HG02588 (cell line): Measurements from ENCODE around the gene FAM53B.
"Not testable (repeated sequence)": the region's sequence is repeated elsewhere in the genome, so short reads cannot be mapped to it uniquely, and the experiment has no call there.

Experiments used
- ATAC-seq: cut with Tn5 transposase; IDR thresholded peaks from one replicate; pipeline ENCODE4 v1.9.1; 2021; ENCODE audit warnings: mild to moderate bottlenecking, moderate library complexity; ENCODE audit not compliant: unreplicated experiment

FAM53B gene

DNA sequence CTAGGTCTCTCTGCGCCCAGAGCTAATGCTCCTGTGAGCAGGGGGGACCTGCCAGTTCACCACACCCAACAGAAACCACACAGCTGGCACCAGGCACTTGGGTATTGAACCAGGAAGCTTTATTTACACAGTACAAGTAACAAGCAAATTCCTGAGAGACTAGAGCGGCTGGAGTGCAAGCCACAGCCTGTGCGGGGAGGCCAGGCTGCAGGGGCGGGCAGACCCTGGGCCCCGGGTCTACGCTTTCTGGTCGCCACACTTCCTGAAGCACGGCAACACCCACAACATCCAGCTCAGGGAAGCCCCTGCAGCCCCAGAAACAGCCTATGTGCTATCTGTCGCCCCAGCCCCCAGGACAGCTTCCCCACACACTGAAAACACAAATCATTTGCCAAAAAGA, 125.0 kb downstream of the FAM53B start:
- ATAC-seq, result no peak

DNA sequence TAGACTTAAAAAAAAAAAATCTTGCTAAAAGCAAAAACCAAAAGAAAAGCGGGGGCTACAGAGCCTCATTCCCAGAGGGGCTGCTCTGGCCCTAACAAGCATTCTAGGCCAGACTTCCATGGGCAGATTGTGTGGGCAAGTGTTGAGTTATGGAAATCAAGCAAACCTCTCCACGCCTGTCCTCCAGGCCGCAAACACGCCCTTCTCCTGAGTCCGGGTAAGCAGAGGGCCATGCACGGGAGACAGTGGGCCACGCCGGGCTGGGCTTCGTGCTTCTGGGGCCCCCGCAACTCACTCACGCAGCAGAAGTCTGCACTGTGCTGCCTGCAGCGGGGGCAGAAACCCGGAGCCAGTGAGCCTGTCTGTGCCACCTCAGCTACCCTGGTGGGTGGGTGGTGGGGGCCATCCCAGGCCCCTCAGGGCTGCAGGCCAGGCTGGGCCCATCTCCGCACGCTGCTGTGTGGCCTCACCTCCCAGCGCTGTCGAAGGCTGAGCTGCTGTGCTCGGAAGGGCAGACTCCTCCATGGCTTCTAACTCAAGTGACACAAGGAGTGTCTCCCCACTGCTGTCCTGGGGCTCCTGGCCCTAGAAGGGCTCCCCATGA, 125.6 kb downstream of the FAM53B start:
- no peak for ATAC-seq

DNA sequence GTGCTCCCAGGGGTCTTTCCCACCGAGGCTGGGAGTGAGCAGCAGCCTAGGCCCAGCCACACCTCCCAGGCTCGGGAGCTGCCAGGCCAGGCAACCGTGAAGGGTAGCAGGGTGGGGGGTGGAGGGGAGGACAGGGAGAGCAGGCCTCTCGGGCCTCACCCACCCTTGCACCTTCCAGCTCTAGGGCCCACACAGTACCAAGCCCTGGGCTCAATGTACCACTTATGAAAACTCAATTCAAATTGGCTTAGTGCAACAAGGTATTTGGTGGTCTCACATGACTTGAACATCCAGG, 127.4 kb downstream of the FAM53B start:
- no peak for ATAC-seq

DNA sequence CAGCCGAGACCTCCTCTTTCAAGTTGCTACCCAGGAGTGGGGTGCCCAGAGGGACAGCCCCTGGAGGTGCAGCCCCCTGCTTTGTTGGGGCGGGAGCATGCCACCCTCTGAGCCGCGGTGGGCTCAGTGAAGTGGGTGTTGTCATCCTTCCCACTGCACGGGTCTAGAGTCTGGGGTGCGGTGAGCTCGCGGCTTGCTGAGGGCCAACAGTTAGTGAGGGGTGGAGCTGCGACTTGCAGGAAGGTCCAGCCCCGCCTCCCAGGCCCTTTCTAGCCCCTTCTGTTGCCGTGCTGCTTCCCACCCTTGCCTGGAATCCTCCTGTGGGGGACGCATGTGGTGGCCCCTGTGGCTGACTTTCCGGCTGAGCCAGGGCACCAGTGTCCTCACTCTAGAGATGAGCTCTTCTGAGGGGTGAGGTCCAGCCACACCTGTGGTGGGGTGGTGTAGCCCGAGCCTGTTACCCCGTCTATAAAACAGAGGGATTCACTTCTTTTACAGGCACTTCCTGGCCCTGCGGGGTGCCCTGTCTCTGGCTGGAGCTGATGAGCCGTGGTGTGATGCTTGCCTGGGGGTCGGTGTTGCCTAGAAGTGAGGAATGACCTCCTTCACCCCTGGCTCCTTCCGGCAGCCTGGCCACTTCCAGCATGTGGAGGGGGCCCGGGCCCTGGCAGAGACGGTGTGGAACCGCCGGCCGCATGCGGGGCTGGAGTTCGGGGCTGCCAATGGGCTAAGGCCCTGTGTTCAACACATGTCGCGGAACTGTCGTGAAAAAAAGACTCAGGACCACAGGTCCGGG, 127.9 kb downstream of the FAM53B start:
- no peak for ATAC-seq

DNA sequence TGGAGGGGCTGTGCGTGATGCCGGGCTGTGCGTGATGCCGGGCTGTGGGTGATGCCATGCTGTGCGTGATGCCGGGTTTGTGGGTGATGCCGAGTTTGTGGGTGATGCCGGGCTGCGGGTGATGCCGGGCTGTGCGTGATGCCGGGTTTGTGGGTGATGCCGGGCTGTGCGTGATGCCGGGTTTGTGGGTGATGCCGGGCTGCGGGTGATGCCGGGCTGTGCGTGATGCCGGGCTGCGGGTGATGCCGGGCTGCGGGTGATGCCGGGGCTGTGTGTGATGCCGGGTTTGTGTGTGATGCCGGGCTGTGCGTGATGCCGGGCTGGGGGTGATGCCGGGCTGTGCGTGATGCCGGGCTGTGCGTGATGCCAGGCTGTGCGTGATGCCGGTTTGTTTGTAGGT, 128.9 kb downstream of the FAM53B start:
- ATAC-seq, result no peak

DNA sequence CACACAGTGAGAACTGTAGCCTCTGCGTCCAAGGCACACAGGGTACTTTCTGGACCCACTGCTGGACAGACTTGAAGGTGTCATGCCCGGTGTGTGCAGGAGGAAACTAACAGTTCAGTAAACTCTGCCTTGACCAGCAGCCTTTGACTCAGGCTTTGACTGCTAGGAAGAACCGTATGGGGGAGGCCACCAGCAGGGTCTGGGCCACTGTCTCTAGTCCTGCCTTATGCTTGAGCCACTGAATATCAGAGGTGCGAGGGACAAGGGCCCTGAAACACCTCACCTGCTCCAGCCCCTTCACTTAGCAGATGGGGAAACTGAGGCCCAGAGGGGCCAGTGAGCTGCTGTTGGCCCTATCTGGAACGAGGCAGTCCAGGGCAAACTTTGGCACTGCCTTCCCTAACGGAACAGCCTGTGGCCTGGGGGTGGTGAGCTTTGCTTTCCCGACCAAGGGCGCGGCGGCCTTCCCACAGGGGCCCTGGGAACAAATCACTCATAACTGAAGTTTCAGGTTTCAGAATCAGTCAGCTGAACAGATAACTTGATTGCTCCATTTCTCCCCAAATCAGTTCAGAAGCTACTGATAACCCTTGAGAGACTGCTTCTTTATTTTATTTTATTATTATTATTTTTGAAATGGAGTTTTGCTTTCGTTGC, 130.0 kb downstream of the FAM53B start:
- ATAC-seq, result peak; percentile 50

DNA sequence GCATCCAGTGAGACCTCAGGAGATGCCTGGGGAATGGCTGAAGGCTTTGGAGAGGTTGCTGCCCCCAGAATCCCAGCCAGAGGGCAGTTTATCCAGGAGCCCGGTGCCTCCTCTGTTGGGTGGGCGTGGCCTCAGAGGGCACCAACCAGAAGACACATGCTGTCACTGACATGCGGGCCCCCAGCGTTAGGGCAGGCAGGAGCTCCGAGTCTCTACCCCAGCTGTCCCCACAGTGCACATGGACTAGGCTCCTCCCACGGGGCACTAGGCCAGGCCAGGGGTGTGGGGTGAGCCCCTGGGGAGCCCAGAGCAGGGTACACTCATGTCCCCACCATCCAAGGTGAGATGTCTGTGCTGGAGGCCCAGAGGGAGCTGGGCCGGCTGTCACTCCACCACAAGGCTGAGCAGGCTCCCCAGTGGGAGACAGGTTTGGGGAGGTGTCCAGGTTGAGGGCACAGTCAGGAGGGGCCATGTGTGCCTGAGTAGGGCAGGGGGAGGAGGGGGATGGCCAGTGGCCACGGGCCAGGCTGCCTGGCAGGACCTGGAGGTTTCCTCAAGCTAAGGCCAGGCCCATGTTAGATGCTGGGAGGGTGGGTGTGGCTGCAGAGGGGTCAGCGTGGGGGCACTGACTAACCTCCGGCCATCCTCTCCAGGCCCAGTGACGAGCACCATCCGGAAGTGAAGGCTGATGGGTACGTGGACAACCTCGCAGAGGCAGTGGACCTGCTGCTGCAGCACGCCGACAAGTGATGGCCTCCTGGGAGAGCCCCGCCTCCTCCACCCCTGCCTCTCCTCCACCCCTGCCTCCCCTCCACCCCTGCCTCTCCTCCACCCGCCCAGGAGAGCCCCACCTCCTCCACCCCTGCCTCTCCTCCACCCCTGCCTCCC, 131.3 kb downstream of the FAM53B start:
- no peak for ATAC-seq

DNA sequence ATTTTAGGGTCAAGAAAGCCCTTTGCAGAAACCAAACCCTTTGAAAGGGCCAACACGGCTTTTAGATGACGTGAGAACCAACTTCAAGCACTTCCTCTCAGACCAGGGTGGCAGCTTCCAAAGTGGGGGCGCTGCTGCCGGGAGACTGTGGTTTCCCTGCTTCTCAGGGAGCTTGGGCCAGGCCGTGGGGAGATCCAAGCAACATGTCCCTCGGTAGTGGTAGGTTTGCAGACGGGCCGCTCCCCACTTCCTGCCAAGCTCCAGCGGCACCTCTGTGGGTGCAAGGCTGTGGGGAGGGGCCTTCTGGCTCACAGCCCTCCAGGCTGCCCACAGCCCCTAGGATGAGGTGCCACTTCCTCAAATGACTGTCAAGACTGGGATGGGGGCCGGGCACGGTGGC, 132.4 kb downstream of the FAM53B start:
- ATAC-seq, result no peak

DNA sequence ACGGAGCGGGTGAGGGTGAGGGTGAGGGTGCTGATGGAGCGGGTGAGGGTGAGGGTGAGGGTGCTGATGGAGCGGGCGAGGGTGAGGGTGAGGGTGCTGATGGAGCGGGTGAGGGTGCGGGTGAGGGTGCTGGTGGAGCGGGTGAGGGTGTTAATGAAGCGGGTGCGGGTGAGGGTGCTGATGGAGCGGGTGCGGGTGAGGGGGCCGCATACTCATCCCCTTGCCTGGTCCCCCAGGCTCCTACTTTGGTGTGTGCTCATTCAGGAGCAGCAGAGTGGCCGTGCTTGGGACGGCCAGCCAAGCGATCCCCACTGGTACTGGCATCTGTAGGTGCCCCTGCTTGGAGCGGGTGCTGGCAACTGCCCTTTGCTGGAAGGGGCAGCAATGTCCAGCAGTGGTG, 133.3 kb downstream of the FAM53B start:
- not testable (repeated sequence) for ATAC-seq

DNA sequence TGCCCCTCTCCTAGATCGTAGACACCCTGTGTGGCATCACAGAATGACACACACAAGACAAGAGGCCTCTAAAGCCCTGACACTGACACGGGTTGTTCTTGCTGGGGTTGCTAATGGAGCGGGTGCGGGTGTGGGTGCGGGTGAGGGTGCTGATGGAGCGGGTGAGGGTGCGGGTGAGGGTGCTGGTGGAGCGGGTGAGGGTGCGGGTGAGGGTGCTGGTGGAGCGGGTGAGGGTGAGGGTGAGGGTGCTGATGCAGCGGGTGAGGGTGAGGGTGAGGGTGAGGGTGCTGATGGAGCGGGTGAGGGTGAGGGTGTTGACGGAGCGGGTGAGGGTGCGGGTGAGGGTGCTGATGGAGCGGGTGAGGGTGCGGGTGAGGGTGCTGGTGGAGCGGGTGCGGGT, 134.0 kb downstream of the FAM53B start:
- not testable (repeated sequence) for ATAC-seq

DNA sequence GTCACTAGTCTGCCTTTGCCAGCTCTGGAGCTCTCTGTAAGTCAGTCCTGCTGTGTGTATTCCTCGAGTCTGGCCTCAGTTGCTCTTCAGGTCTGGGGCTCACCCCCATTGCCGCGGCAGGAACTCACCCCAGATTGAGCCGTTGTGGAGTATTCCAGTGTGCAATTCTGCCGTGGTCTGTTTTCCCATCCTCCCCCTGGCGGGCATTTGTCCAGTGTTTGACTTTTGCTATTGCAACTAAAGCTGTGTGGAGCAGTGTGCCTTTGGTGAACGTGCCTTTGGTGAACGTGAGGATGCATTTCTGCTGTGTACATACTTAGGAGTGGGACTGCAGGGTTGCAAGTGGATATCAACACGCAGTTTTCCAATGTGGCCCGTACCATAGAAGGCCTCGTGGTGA, 134.5 kb downstream of the FAM53B start:
- no peak for ATAC-seq

DNA sequence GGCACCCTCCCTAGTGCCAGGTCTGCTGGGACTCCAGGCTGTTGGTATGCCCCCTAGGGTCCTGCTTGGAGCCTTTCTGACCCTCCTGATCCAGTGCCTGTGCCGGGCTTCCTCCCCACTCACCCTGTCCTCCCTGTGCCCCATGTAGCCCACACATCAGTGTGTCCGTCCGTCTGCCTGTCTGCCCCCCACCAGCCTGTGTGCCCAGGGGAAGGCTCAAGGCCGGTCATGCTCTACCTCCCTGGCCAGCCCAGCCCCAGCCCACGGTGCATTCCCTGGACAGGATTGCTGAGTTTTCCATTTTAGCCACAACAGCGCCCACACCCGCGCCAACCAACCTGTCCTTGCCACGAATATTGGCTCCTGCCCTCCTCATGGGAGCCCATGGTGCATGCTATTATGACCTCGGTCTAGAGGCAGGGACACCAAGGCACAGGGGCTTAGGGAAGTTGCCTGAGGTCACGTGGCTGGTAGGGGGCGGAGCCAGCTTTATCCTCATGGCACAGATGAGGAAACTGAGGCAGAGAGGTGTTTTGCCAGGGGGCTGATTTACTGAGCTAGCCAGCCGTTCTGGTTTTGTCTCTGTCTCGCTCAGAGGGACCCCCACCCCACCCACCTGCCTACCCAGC, 136.0 kb downstream of the FAM53B start:
- no peak for ATAC-seq

DNA sequence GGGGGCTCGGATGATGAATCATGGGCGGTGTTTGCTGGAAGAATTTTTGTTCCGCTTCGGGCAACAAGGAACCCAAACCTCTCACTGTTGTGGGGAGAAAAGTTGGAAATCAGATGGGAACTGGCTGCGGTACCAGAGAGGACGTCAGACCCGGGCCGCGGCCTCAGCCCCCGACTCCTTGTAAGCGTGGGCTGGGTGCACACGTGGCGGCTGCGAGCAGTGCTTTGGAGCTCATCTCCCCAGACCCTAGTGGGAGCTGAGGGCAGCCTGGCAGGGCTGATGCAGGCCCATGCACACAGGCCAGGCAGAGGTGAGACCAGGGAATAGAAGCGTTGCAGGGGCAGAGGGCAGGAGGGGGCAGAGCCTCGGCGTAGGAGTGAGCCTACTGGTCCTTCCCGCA, 136.5 kb downstream of the FAM53B start:
- ATAC-seq, result no peak

DNA sequence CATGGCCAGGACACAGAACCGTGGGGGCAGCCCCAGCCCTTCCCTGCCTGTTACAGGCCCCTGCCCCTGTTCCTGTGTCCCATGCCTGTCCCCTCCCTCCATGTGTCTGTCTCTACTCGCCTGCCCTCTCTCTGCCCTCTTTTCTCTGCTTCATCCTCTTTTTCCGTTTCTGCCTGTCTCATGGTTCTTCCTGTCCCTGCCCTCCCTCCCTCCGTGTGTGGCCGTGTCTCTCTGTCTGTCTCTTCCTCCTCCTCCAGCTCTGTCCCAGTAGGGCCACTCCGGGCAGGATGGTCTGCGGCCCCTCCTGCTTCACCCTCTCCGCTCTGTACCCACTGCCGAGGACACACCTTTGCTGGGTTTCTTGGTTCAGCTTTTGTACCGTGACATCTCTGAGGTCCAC, 137.4 kb downstream of the FAM53B start:
- no peak for ATAC-seq

DNA sequence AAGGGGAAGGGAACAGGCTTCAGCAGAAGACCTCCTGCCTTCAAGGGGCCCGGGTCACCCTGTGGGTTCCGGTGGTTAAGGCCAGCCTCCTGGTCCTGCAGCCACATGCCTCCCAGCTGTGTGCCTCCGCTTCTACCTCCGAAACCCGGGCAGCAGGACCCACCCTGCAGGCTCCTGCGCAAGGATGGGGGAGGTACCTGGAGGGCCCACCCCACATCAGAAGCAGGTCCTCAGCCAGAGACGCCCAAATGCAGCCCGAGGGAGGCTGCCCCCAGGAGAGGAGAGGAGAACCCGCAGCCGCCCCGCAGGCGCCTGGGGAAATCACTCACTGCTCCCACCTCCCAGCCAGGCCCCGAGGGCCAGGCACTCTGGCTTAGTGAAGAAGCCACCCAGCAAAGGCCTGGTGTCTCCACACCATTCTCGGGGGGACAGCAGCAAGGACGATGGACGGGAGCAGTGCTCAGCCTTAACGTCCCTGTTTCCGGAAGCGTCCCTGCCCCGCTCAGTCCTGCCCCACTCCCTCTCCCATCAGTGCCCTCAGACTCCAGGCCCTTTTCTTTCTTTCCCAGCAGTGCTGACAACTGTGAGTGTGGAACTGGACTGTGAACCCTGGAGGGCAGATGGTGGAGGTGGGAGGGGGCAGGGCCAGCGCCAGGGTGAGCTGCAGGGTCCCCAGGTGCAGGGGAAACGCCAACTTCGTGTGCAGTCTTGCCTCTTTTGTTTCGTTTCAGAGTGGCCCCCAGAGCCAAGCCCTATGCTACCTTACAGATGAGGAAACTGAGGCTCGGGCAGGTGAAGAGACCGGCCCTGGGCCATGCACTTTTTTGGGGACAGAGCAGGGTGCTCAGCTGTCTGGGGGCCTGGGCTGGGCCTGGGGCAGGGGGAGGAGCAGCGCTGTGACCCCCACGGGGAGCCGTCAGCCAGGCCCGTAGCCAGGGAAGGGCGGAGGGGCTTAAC, 138.0 kb downstream of the FAM53B start:
- no peak for ATAC-seq

DNA sequence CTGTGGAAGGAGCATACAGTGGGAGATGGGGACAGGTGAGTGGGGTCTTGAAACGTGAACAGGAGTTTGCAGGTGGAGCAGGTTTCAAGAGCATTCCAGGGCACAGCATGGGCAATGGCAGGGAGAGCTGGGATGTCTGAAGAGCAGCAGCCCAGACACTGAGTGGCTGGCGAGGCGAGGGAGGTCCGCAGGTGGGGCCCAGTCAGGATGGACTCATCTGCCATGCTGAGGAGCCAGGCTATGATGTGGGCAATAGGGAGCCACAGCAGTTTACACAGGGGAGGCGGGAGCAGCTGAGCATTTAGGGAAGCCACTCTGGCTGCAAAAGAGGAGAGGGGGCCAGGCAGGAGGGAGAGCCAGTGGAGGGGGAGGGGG, 138.7 kb downstream of the FAM53B start:
- ATAC-seq, result no peak

DNA sequence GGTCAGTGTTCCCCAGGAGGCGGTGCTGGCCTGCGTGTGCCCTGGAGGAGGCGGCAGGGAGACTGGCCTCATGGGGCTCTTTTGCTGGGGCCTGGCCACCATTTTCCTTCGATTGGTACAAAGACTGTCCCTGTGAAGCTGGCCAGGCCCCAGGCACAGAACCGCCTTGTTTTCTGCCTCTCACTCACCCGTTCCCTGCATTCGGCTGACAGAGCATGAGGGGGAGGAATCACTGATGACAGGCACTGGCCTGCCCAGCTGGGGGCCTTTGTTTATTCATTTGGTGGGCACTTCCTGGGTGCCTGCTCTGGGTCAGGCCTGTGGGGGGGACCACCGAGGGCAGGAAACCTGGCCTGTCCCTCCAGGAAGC, 139.2 kb downstream of the FAM53B start:
- no peak for ATAC-seq

DNA sequence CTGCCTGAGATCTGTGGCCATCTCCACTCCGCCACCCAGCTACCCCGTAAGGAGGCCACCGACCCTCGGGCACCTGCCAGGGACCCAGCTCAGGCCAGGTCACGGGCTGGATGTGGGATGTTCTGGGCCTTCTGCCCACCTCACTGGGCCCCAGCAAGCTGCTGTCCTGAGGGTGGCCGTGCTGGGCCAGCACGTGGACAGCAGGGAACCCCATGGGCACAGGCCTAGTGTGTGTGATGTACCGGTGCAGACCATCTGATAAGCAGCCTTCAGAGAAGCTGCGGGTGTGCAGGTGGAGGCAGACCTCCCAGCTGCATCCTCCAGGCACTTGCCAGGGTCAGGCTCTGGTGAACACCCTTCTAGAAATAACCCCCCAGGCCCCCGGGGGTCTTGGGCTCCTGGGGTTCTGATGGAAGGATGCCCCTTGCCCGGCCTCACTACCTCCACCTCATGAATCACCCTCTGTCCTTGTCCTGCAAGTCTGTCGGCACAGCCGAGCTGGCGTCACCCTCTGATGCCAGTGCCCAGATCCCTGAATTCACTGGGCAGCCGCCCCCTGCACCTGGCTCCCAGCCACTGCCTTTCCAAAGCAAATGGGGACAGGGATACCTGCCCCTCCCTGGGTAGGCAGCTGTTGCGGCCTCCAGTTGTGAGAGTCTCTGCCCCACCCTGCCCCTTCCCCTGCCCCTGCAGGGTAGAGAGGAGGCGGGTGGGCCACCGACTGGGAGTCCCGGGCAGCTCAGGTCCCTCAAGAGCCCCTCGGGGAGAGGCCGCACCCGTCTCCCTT, 139.8 kb downstream of the FAM53B start:
- no peak for ATAC-seq
